HepG2 (cell line): ENCODE data around the gene NPAS2. TPM values are rescaled to one million over a fixed set of nuclear protein-coding genes. Genes with fewer than 3 reads are reported as not detected.

Experiments used
- CBX5 ChIP-seq: sonication (generic); formaldehyde crosslinking; IDR thresholded peaks from 2 replicates; pipeline ENCODE4 v1.4.0; 2020; ENCODE audit warnings: missing genetic modification reagents, borderline replicate concordance
- EZH2 ChIP-seq: conservative IDR thresholded peaks from 2 replicates; pipeline ENCODE4 v1.6.1; 2012; ENCODE audit warnings: mild to moderate bottlenecking, low read depth, low read length, moderate library complexity
- HOXA7 ChIP-seq: sonication (generic); formaldehyde crosslinking; IDR thresholded peaks from 2 replicates; pipeline ENCODE4 v1.8.1; 2022; ENCODE audit warnings: mild to moderate bottlenecking, missing genetic modification reagents, moderate library complexity
- POGZ ChIP-seq: sonication (generic); formaldehyde crosslinking; IDR thresholded peaks from 2 replicates; pipeline ENCODE4 v1.4.0; 2020; ENCODE audit warnings: mild to moderate bottlenecking, missing genetic modification reagents
- RARA ChIP-seq: IDR thresholded peaks from 2 replicates; pipeline ENCODE4 v1.6.1; 2016; ENCODE audit warnings: missing genetic modification reagents, missing compliant biosample characterization
- RXRB ChIP-seq: IDR thresholded peaks from 2 replicates; pipeline ENCODE4 v1.6.1; 2016; ENCODE audit warnings: borderline replicate concordance, missing genetic modification reagents, missing compliant biosample characterization
- XRCC5 ChIP-seq: fragments of 200-400 bp; formaldehyde crosslinking; optimal IDR thresholded peaks from 2 replicates; pipeline ENCODE3; 2017; ENCODE audit warnings: mild to moderate bottlenecking, low read length
- polyA plus RNA-seq, 8 experiments: library from polyadenylated mRNA; depleted of rRNA in 3 of 8; stranded (reverse) in 7 of 8; unstranded in 1 of 8; fragments of >200 nt; fragmentation: Illumina TruSeq in 4 of 8; extraction: Trizol in 4 of 8; gene quantifications; 2 replicates each; pipeline versions ENCODE4 v1.2.1 to v1.2.3, GENCODE V29; 2011 to 2016; ENCODE audit warnings: low read depth in 4 of 8, missing spikeins in 1 of 8, mixed read lengths in 1 of 8; ENCODE audit not compliant: insufficient read depth in 1 of 8
- total RNA-seq, 5 experiments: library from RNA; depleted of rRNA; stranded (reverse); fragments of >200 nt; fragmentation: Illumina TruSeq; extraction: Trizol; gene quantifications; 2 replicates each; pipeline ENCODE4 v1.2.3, GENCODE V29; 2016; ENCODE audit warnings: low read depth in 1 of 5
- TF ChIP-seq, protein P1 (sequence below): sonication (generic); formaldehyde crosslinking; IDR thresholded peaks from 2 replicates; pipeline ENCODE4 v1.4.0; 2020; ENCODE audit warnings: missing genetic modification reagents
- TF ChIP-seq, protein P2 (sequence below): fragments of 450-650 bp; IDR thresholded peaks from 2 replicates; pipeline ENCODE4 v1.6.1; 2017
- TF ChIP-seq, protein P3 (sequence below): sonication (generic); formaldehyde crosslinking; IDR thresholded peaks from 2 replicates; pipeline ENCODE4 v1.4.0; 2020; ENCODE audit warnings: missing genetic modification reagents
- TF ChIP-seq, protein P4 (sequence below): IDR thresholded peaks from 2 replicates; pipeline ENCODE4 v1.6.1; 2016; ENCODE audit warnings: low read depth, missing genetic modification reagents, missing compliant biosample characterization

The NPAS2 gene
- total and polyA plus RNA-seq, 2 of the 13 experiments (the other 11 are each of a cell fraction or from before 2014, with no cell fraction given), result 14.8 to 37.5 TPM

DNA sequence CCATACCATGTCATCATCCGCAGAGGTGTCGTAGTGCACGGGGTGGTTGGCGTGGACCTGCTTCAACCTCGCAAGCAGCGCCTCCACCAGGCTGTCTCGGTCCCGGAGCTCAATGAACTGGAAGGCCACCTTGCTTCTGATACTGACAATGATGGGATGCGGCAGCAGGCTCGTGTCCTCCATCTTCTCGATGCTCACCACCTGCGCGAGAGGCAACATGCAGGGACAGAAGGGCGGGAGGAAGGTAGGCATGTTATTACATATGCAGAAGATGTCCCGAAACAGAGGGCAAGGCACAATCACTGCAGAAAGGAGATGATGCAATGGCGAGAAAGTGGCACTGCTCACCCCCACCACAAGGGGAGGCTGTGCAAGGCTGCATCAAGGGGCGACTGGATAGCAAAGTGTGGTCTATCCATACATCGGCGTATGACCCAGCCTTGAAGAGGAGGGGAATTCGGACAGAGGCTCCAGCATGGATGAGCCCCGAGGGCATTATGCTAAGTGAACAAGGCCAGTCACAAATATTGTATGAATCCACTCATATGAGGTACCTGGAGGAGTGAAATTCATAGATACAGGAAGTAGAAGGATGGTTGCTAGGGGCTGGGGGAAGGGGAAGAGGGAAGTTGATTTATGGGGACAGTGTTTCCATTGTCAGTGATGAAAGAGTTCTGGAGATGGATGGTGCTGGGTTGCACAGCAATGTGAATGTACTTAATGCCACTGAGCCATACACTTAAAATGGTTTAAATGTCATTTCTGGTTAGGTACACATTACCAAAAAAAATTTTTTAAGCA lies 218.7 kb downstream of the NPAS2 start (continued):
- TF ChIP-seq, protein P1, sequence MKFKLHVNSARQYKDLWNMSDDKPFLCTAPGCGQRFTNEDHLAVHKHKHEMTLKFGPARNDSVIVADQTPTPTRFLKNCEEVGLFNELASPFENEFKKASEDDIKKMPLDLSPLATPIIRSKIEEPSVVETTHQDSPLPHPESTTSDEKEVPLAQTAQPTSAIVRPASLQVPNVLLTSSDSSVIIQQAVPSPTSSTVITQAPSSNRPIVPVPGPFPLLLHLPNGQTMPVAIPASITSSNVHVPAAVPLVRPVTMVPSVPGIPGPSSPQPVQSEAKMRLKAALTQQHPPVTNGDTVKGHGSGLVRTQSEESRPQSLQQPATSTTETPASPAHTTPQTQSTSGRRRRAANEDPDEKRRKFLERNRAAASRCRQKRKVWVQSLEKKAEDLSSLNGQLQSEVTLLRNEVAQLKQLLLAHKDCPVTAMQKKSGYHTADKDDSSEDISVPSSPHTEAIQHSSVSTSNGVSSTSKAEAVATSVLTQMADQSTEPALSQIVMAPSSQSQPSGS (CRISPR knock-in tag), result peak; percentile 82; the same call in 1 of the 2 replicates
- TF ChIP-seq, protein P2, sequence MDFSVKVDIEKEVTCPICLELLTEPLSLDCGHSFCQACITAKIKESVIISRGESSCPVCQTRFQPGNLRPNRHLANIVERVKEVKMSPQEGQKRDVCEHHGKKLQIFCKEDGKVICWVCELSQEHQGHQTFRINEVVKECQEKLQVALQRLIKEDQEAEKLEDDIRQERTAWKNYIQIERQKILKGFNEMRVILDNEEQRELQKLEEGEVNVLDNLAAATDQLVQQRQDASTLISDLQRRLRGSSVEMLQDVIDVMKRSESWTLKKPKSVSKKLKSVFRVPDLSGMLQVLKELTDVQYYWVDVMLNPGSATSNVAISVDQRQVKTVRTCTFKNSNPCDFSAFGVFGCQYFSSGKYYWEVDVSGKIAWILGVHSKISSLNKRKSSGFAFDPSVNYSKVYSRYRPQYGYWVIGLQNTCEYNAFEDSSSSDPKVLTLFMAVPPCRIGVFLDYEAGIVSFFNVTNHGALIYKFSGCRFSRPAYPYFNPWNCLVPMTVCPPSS, result no peak
- TF ChIP-seq XRCC5 (peak; percentile 87), HOXA7 (no peak), POGZ (CRISPR knock-in tag) (0 out of 2 replicates have a peak, but pooled peaks have one; percentile 23), RARA (CRISPR knock-in tag) (0 out of 2 replicates have a peak, but pooled peaks have one; percentile 27), RXRB (CRISPR knock-in tag) (peak; percentile 66), EZH2 (no peak), CBX5 (CRISPR knock-in tag) (peak; percentile 94; the same call in 1 of the 2 replicates)
- TF ChIP-seq, protein P3, sequence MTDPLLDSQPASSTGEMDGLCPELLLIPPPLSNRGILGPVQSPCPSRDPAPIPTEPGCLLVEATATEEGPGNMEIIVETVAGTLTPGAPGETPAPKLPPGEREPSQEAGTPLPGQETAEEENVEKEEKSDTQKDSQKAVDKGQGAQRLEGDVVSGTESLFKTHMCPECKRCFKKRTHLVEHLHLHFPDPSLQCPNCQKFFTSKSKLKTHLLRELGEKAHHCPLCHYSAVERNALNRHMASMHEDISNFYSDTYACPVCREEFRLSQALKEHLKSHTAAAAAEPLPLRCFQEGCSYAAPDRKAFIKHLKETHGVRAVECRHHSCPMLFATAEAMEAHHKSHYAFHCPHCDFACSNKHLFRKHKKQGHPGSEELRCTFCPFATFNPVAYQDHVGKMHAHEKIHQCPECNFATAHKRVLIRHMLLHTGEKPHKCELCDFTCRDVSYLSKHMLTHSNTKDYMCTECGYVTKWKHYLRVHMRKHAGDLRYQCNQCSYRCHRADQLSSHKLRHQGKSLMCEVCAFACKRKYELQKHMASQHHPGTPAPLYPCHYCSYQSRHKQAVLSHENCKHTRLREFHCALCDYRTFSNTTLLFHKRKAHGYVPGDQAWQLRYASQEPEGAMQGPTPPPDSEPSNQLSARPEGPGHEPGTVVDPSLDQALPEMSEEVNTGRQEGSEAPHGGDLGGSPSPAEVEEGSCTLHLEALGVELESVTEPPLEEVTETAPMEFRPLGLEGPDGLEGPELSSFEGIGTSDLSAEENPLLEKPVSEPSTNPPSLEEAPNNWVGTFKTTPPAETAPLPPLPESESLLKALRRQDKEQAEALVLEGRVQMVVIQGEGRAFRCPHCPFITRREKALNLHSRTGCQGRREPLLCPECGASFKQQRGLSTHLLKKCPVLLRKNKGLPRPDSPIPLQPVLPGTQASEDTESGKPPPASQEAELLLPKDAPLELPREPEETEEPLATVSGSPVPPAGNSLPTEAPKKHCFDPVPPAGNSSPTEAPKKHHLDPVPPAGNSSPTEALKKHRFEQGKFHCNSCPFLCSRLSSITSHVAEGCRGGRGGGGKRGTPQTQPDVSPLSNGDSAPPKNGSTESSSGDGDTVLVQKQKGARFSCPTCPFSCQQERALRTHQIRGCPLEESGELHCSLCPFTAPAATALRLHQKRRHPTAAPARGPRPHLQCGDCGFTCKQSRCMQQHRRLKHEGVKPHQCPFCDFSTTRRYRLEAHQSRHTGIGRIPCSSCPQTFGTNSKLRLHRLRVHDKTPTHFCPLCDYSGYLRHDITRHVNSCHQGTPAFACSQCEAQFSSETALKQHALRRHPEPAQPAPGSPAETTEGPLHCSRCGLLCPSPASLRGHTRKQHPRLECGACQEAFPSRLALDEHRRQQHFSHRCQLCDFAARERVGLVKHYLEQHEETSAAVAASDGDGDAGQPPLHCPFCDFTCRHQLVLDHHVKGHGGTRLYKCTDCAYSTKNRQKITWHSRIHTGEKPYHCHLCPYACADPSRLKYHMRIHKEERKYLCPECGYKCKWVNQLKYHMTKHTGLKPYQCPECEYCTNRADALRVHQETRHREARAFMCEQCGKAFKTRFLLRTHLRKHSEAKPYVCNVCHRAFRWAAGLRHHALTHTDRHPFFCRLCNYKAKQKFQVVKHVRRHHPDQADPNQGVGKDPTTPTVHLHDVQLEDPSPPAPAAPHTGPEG (CRISPR knock-in tag), result no peak
- TF ChIP-seq, protein P4, sequence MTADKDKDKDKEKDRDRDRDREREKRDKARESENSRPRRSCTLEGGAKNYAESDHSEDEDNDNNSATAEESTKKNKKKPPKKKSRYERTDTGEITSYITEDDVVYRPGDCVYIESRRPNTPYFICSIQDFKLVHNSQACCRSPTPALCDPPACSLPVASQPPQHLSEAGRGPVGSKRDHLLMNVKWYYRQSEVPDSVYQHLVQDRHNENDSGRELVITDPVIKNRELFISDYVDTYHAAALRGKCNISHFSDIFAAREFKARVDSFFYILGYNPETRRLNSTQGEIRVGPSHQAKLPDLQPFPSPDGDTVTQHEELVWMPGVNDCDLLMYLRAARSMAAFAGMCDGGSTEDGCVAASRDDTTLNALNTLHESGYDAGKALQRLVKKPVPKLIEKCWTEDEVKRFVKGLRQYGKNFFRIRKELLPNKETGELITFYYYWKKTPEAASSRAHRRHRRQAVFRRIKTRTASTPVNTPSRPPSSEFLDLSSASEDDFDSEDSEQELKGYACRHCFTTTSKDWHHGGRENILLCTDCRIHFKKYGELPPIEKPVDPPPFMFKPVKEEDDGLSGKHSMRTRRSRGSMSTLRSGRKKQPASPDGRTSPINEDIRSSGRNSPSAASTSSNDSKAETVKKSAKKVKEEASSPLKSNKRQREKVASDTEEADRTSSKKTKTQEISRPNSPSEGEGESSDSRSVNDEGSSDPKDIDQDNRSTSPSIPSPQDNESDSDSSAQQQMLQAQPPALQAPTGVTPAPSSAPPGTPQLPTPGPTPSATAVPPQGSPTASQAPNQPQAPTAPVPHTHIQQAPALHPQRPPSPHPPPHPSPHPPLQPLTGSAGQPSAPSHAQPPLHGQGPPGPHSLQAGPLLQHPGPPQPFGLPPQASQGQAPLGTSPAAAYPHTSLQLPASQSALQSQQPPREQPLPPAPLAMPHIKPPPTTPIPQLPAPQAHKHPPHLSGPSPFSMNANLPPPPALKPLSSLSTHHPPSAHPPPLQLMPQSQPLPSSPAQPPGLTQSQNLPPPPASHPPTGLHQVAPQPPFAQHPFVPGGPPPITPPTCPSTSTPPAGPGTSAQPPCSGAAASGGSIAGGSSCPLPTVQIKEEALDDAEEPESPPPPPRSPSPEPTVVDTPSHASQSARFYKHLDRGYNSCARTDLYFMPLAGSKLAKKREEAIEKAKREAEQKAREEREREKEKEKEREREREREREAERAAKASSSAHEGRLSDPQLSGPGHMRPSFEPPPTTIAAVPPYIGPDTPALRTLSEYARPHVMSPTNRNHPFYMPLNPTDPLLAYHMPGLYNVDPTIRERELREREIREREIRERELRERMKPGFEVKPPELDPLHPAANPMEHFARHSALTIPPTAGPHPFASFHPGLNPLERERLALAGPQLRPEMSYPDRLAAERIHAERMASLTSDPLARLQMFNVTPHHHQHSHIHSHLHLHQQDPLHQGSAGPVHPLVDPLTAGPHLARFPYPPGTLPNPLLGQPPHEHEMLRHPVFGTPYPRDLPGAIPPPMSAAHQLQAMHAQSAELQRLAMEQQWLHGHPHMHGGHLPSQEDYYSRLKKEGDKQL (CRISPR knock-in tag), result no peak
